Measurements from ENCODE around the gene GUCA1A.
A peak's percentile ranks its signal among the peaks of the same experiment; 100 is the strongest.

The GUCA1A gene

DNA sequence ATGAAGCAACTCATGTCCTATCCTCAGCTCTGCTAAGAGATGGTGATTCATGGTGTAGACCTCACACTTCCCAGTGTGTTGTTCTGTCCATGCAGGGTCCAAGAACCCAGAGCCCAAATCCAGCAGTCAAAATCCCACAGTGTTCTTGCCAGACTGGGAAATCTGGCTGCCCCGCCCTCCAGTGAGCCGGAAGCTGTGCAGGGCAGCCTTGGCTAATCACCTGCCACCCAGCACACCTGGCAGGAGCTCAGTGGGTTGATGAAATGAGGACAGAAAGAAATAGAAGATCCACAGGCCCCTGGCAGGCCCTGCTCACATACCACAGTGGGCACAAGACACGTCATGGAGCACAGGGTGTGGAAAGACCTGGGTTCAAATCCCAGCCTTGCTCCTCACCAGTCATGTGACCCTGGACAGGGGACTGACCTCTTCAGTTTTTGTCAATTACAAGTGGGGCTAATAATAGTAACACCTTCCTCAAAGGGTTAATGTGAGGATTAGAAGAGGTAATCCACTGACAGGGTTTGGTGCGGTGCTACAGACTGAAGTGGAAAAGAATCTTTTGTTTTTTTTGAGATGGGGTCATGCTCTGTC is 13.6 kb upstream of the GUCA1A start:
- POLR2A ChIA-PET = no interaction called here
- TF ChIP-seq, protein P1, sequence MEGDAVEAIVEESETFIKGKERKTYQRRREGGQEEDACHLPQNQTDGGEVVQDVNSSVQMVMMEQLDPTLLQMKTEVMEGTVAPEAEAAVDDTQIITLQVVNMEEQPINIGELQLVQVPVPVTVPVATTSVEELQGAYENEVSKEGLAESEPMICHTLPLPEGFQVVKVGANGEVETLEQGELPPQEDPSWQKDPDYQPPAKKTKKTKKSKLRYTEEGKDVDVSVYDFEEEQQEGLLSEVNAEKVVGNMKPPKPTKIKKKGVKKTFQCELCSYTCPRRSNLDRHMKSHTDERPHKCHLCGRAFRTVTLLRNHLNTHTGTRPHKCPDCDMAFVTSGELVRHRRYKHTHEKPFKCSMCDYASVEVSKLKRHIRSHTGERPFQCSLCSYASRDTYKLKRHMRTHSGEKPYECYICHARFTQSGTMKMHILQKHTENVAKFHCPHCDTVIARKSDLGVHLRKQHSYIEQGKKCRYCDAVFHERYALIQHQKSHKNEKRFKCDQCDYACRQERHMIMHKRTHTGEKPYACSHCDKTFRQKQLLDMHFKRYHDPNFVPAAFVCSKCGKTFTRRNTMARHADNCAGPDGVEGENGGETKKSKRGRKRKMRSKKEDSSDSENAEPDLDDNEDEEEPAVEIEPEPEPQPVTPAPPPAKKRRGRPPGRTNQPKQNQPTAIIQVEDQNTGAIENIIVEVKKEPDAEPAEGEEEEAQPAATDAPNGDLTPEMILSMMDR (IDR thresholded peaks at IDR 0.05; ENCODE audit: control extremely low read depth, extremely low read depth, low read depth, missing control alignments) = no peak
- no peak for DNase-seq (ENCODE audit: extremely low spot score)
- CTCF ChIA-PET = interaction anchor here (1.1 kb wide), 1 partner anchor 28 kb away, joined by 3 read pairs; no protein-coding TSS in a partner anchor

DNA sequence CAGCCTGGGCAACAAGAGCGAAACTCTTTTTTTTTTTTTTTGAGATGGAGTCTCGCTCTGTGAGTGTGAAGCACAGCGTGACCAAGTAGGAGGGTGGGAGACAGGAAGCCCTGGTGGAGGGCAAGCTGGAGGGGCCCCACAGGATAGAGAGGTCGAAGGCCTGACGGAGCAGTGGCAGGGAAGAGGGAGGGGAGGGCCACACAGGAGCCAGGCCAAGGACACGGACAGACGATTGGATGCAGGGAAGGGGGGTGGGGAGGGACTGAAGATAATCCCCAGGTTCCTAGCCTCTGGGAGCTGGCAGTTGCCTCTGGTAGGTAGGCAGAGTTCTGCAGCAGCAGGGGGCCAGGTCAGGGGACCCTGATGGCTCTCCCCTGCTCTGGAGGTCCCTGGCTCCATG is 10.8 kb upstream of the GUCA1A start:
- POLR2A ChIA-PET = no interaction called here
- CTCF ChIA-PET = interaction anchor here (1.3 to 1.5 kb wide), 2 partner anchors 58 to 386 kb away, joined by 3 to 7 read pairs; no protein-coding TSS in a partner anchor
- TF ChIP-seq, protein P1 (IDR thresholded peaks at IDR 0.05; ENCODE audit: control extremely low read depth, extremely low read depth, low read depth, missing control alignments) = no peak
- DNase-seq (ENCODE audit: extremely low spot score) = no peak

DNA sequence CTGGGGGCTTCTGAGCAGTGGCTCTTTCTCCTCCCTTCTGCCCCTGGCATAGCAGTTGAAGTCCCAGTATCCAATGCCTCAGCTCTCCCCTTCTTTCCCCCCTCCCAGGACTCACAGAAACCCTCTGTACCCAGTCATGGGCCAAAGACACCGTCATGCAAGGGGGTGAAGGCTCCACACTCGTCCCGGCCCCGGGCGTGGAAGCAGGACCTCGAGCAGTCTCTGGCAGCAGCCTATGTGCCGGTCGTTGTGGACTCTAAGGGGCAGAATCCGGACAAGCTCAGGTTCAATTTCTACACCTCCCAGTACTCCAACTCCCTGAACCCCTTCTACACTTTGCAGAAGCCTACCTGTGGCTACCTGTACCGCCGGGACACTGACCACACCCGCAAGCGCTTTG is 10.4 kb upstream of the GUCA1A start:
- ChIA-PET POLR2A (no interaction called here), CTCF (interaction anchor here (1.3 to 1.5 kb wide), 2 partner anchors 59 to 386 kb away, joined by 3 to 7 read pairs; no protein-coding TSS in a partner anchor)
- DNase-seq (ENCODE audit: extremely low spot score) = no peak
- TF ChIP-seq, protein P1 (IDR thresholded peaks at IDR 0.05; ENCODE audit: control extremely low read depth, extremely low read depth, low read depth, missing control alignments) = no peak

DNA sequence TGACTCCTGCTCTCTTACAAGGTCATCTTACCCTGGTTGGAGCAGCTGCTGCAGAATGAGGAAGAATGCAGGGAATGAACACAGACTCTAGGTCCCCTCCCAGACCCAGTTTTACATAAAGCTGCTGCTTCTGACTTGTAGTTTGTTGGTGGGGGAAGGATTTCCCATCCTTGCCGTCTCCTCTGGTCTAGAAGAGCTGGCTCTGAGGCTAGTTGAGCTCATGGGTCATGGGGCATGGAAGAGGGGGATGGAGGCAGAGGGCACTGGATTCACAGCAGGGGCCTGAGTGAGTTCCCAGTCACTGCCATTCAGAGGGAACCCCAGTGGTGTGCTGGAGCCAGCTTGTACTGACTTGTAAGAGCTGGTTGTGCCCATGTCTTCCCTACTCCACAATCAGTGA is 9.2 kb upstream of the GUCA1A start:
- POLR2A ChIA-PET = no interaction called here
- TF ChIP-seq, protein P1 (IDR thresholded peaks at IDR 0.05; ENCODE audit: control extremely low read depth, extremely low read depth, low read depth, missing control alignments) = no peak
- CTCF ChIA-PET = interaction anchor here (1.0 to 2.6 kb wide), 4 partner anchors 10 to 90 kb away, joined by 3 to 6 read pairs (median 4); no protein-coding TSS in a partner anchor
- DNase-seq (ENCODE audit: extremely low spot score) = no peak

DNA sequence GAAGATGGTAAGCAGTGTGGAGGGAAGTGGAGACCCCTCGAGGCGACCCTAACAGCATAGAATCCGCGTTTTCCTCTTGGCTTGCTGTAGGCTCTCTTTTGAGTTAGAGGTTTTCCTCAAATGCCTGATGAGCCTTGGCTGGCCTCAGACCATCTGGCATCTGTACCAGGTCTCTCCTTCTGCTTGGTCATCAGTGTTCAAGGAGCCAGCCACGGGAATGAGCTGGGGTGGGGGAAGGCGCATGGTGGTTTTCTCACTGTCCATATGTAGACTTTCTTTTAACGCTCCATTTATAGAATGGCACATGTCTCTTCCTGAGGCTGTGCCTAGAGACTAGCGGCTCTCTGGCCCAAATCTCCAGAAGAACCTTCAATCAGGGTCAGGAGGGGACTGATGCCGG is 8.1 kb upstream of the GUCA1A start:
- POLR2A ChIA-PET = no interaction called here
- no peak for DNase-seq (ENCODE audit: extremely low spot score)
- TF ChIP-seq, protein P1 (IDR thresholded peaks at IDR 0.05; ENCODE audit: control extremely low read depth, extremely low read depth, low read depth, missing control alignments) = no peak
- CTCF ChIA-PET = interaction anchor here (0.8 to 3.5 kb wide), 12 partner anchors 11 to 390 kb away, joined by 3 to 16 read pairs (median 4); no protein-coding TSS in a partner anchor

DNA sequence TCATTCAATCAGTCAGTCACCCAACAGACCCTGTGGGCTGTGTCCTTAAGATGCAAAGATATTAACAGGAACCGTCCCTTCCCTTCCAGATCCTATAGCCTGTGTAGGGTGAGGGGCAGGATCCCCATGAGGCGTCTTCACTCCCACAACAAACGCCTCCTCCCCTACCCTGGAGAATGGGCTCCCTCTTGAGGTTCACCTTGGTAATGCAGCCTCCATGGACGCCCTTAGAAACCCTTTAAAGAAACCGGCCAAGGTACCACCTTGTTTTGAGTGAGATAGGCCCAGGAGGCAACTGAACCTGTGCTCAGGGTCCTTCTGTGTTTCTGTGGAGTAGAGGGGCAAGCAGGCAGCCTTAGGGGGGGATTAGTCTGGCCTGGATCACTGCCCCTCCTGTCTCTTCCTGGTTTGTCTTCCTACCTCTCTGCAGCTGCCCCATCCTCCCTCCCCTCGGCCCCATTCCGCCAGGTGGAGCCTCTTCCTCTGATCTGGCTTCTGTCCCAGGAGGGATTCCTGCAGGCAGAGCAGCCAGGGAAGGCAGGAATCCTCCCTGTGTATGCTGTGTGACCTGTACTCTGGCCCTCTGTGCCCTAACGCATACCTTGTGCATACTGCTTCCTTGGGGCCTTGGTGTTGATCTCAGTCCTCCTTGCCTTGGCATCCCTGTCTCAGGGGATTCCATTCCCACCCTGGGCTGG is 6.6 kb upstream of the GUCA1A start:
- peak; percentile 89 for DNase-seq (ENCODE audit: extremely low spot score)
- TF ChIP-seq, protein P1 (IDR thresholded peaks at IDR 0.05; ENCODE audit: control extremely low read depth, extremely low read depth, low read depth, missing control alignments) = peak; percentile 81
- ChIA-PET POLR2A (no interaction called here), CTCF (interaction anchor here (0.6 to 3.5 kb wide), 4 partner anchors 22 to 381 kb away, joined by 3 to 16 read pairs (median 4); no protein-coding TSS in a partner anchor)

Data from GM10248 (cell line).